Measurements from ENCODE around the gene BABAM2. TPM values are rescaled to one million over a fixed set of nuclear protein-coding genes. Genes with fewer than 3 reads are reported as not detected.
A peak's percentile ranks its signal among the peaks of the same experiment; 100 is the strongest.

The BABAM2 gene
- total RNA-seq, 2 experiments from 2014 or later = 66.8 to 68.4 TPM

- H3K27ac Mint-ChIP-seq = no peak overlapping the region
- peaks cover 4% of the 10 kb centered on the region for H3K36me3 Mint-ChIP-seq (ENCODE audit: low read depth)
- no peak for TF ChIP-seq CTCF (IDR thresholded peaks at IDR 0.05)
- peaks cover 21% of the 10 kb centered on the region for H3K4me1 Mint-ChIP-seq (ENCODE audit: low read depth)
- DNase-seq (no peak), ATAC-seq (no peak)
- no peaks in the 10 kb centered on the region for H3K27me3 Mint-ChIP-seq
- CTCF ChIA-PET = no interaction called here
- POLR2A ChIA-PET = no interaction called here
- intact Hi-C loops (cut with micrococcal nuclease) = no loop called here
- H3K4me3 Mint-ChIP-seq = no peak overlapping the region
- H3K9me3 Mint-ChIP-seq = no peaks in the 10 kb centered on the region
Measured at GRCh38 chr2:28322981-28323396, 432.5 kb downstream of the BABAM2 start.

- no peak for DNase-seq
- Mint-ChIP-seq H3K4me3 (no peak overlapping the region), H3K9me3 (no peaks in the 10 kb centered on the region), H3K36me3 (ENCODE audit: low read depth) (peaks cover 8% of the 10 kb centered on the region), H3K4me1 (ENCODE audit: low read depth) (peaks cover 25% of the 10 kb centered on the region), H3K27me3 (no peaks in the 10 kb centered on the region), H3K27ac (no peak overlapping the region)
- ATAC-seq = no peak
- intact Hi-C loops (cut with micrococcal nuclease) = no loop called here
- POLR2A ChIA-PET = no interaction called here
- CTCF ChIA-PET = no interaction called here
- no peak for TF ChIP-seq CTCF (IDR thresholded peaks at IDR 0.05)
Measured at GRCh38 chr2:28325173-28325566, 434.6 kb downstream of the BABAM2 start.

- Mint-ChIP-seq H3K9me3 (no peaks in the 10 kb centered on the region), H3K4me1 (ENCODE audit: low read depth) (peaks cover 25% of the 10 kb centered on the region)
Measured at GRCh38 chr2:28325567-28326468, 435.3 kb downstream of the BABAM2 start.

GRCh38 chr2:28326469-28326805 is 435.9 kb downstream of the BABAM2 start:
- Mint-ChIP-seq H3K27ac (no peak overlapping the region), H3K27me3 (no peaks in the 10 kb centered on the region), H3K4me3 (no peak overlapping the region), H3K36me3 (ENCODE audit: low read depth) (peaks cover 9% of the 10 kb centered on the region), H3K9me3 (no peaks in the 10 kb centered on the region), H3K4me1 (ENCODE audit: low read depth) (peaks cover 25% of the 10 kb centered on the region)
- CTCF ChIA-PET = interaction anchor here (0.8 to 0.9 kb wide), 2 partner anchors 42 to 623 kb away, joined by 3 read pairs; no protein-coding TSS in a partner anchor
- intact Hi-C loops (cut with micrococcal nuclease) = no loop called here
- ATAC-seq = no peak
- POLR2A ChIA-PET = interaction anchor here (1.1 kb wide), 1 partner anchor 623 kb away, joined by 3 read pairs; no protein-coding TSS in a partner anchor
- no peak for DNase-seq
- no peak for TF ChIP-seq CTCF (IDR thresholded peaks at IDR 0.05)

More at GRCh38 chr2:28325567-28326468, 435.3 kb downstream of the BABAM2 start:
- CTCF ChIA-PET = interaction anchor here (0.8 to 0.9 kb wide), 2 partner anchors 42 to 622 kb away, joined by 3 read pairs; no protein-coding TSS in a partner anchor
- DNase-seq = peak; percentile 48
- Mint-ChIP-seq H3K36me3 (ENCODE audit: low read depth) (peaks cover 9% of the 10 kb centered on the region), H3K27ac (peak overlapping the region; percentile 7), H3K4me3 (no peak overlapping the region), H3K27me3 (no peaks in the 10 kb centered on the region)
- POLR2A ChIA-PET = no interaction called here
- peak; percentile 80 for ATAC-seq
- intact Hi-C loops (cut with micrococcal nuclease) = no loop called here
- no peak for TF ChIP-seq CTCF (IDR thresholded peaks at IDR 0.05)

GRCh38 chr2:28326881-28327505 is 436.5 kb downstream of the BABAM2 start:
- peaks cover 9% of the 10 kb centered on the region for H3K36me3 Mint-ChIP-seq (ENCODE audit: low read depth)
- no peak for TF ChIP-seq CTCF (IDR thresholded peaks at IDR 0.05)
- no peaks in the 10 kb centered on the region for H3K27me3 Mint-ChIP-seq
- DNase-seq (no peak), ATAC-seq (no peak)
- H3K27ac Mint-ChIP-seq = no peak overlapping the region
- H3K4me1 Mint-ChIP-seq (ENCODE audit: low read depth) = peaks cover 25% of the 10 kb centered on the region
- CTCF ChIA-PET = no interaction called here
- POLR2A ChIA-PET = interaction anchor here (1.1 kb wide), 1 partner anchor 623 kb away, joined by 3 read pairs; no protein-coding TSS in a partner anchor
- H3K9me3 Mint-ChIP-seq = no peaks in the 10 kb centered on the region
- H3K4me3 Mint-ChIP-seq = no peak overlapping the region
- intact Hi-C loops (cut with micrococcal nuclease) = no loop called here
